Natural killer cell (primary cell): ENCODE data around the gene TRIM38. TPM values are rescaled to one million over a fixed set of nuclear protein-coding genes. Genes with fewer than 3 reads are reported as not detected.

Experiments used
- ATAC-seq, 3 donors: fragments of 150-1000 bp in 2 of 3; fragments of 200-7000 bp in 1 of 3; cut with Tn5 transposase; 1 replicate in 1 of 3; 2 replicates in 2 of 3; pipeline ENCODE4 v1.10.0; 2021; ENCODE audit warnings: mild to moderate bottlenecking in 2 of 3, moderate library complexity in 2 of 3
- DNase-seq, 2 donors: peaks; one replicate each; pipeline versions ENCODE4 v3.0.0 to v3.0.0-alpha.2; 2013 to 2021; ENCODE audit warnings: mixed read lengths in 1 of 2
- H3K27ac ChIP-seq: one replicate; pipeline ENCODE4 v1.5.1; 2013; ENCODE audit warnings: mild to moderate bottlenecking, low read length
- H3K27me3 ChIP-seq: one replicate; pipeline ENCODE4 v1.6.1; 2013; ENCODE audit warnings: low read length; ENCODE audit not compliant: control insufficient read depth, insufficient read depth
- H3K36me3 ChIP-seq: one replicate; pipeline ENCODE4 v1.6.1; 2013; ENCODE audit warnings: low read length; ENCODE audit not compliant: control insufficient read depth, insufficient read depth
- H3K4me1 ChIP-seq: one replicate; pipeline ENCODE4 v1.6.1; 2013; ENCODE audit warnings: low read length; ENCODE audit not compliant: control insufficient read depth, insufficient read depth
- H3K4me3 ChIP-seq: one replicate; pipeline ENCODE4 v1.5.1; 2013; ENCODE audit warnings: low read length
- H3K9me3 ChIP-seq: one replicate; pipeline ENCODE4 v1.6.1; 2013; ENCODE audit warnings: low read length; ENCODE audit not compliant: control insufficient read depth, insufficient read depth
- H3K27ac Mint-ChIP-seq, 2 donors: one replicate each; pipeline ENCODE4 v1.8.0; 2022; ENCODE audit warnings: mild to moderate bottlenecking in 2 of 2, mixed read lengths in 2 of 2, moderate library complexity in 1 of 2
- H3K27me3 Mint-ChIP-seq, 2 donors: one replicate each; pipeline ENCODE4 v1.8.0; 2022; ENCODE audit warnings: low read depth in 2 of 2, mixed read lengths in 2 of 2
- H3K36me3 Mint-ChIP-seq: one replicate; pipeline ENCODE4 v1.8.0; 2022; ENCODE audit warnings: mixed read lengths
- H3K4me1 Mint-ChIP-seq, 2 donors: one replicate each; pipeline ENCODE4 v1.8.0; 2022; ENCODE audit warnings: mixed read lengths in 2 of 2
- H3K4me3 Mint-ChIP-seq: one replicate; pipeline ENCODE4 v1.8.0; 2022; ENCODE audit warnings: mild to moderate bottlenecking, moderate library complexity, mixed read lengths
- H3K9me3 Mint-ChIP-seq, 2 donors: one replicate each; pipeline ENCODE4 v1.8.0; 2022; ENCODE audit warnings: mixed read lengths in 2 of 2
- whole genome bisulfite sequencing: methylation state at CpG from one replicate; pipeline ENCODE4 v1.1.7; 2013; ENCODE audit warnings: missing lambda C conversion rate; ENCODE audit not compliant: insufficient coverage; 5-methylcytosine and 5-hydroxymethylcytosine counted together
- intact Hi-C: fragments of 100-400 bp; cut with micrococcal nuclease; formaldehyde crosslinking; loops from one replicate; pipeline ENCODE4 v1.14.2; 2022
- total RNA-seq, 4 donors: library from RNA; stranded (reverse); fragments of 120-200 nt in 1 of 4; gene quantifications; one replicate each; pipeline versions ENCODE4 v1.2.3 to v1.2.4, GENCODE V29; 2013 to 2022
- TF ChIP-seq, protein P1 (sequence below): fragments of 200-600 bp; IDR thresholded peaks from one replicate; pipeline ENCODE4 v1.8.0; 2022; ENCODE audit warnings: antibody characterized with exemption

TRIM38 gene
- total RNA-seq, 3 donors from 2014 or later (not counting 1 experiment from before 2014, with no cell fraction given), result 25.5 to 30.5 (median 27.1) TPM

DNA sequence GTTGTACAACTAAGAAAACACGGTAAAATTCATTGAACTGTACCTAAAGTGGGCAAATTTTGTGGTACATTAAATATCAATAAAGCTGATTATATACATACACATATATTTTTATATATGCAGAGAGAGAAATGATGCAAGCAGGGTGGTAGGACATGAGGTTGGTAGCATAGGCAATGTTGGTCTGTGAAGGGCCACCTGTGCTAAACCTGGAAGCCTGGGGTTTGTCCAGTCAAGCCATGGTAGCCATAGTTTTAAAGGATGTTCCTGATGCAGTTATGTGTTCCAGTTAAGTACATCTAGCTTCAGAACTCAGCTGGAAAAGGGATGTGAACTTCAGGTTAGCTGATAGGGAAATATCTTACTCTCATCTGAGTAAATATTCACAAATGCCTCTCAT lies 60.1 kb downstream of the TRIM38 start:
- no peak for DNase-seq
- Mint-ChIP-seq H3K36me3 (no peaks in the 10 kb centered on the region), H3K27ac (peak overlapping the region; percentile 97 to 100), H3K4me3 (peak overlapping the region; percentile 98), H3K9me3 (no peaks in the 10 kb centered on the region), H3K27me3 (peaks cover 0 to 2% of the 10 kb centered on the region in 2 donors), H3K4me1 (peaks cover 51 to 53% of the 10 kb centered on the region in 2 donors)
- no peak overlapping the region for H3K4me3 ChIP-seq
- WGBS, result no CpG with 5 or more reads among the region's 1 CpG
- intact Hi-C loops, result loop anchor here (10.0 kb wide), 5 partner anchors 172 to 1872 kb away; partner anchors contain the start of gene ZNF184
- ATAC-seq, result no peak
- TF ChIP-seq, protein P1, sequence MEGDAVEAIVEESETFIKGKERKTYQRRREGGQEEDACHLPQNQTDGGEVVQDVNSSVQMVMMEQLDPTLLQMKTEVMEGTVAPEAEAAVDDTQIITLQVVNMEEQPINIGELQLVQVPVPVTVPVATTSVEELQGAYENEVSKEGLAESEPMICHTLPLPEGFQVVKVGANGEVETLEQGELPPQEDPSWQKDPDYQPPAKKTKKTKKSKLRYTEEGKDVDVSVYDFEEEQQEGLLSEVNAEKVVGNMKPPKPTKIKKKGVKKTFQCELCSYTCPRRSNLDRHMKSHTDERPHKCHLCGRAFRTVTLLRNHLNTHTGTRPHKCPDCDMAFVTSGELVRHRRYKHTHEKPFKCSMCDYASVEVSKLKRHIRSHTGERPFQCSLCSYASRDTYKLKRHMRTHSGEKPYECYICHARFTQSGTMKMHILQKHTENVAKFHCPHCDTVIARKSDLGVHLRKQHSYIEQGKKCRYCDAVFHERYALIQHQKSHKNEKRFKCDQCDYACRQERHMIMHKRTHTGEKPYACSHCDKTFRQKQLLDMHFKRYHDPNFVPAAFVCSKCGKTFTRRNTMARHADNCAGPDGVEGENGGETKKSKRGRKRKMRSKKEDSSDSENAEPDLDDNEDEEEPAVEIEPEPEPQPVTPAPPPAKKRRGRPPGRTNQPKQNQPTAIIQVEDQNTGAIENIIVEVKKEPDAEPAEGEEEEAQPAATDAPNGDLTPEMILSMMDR, result no peak
- peaks cover 31% of the 10 kb centered on the region for H3K4me1 ChIP-seq
- H3K9me3 ChIP-seq, result no peaks in the 10 kb centered on the region
- H3K36me3 ChIP-seq, result no peaks in the 10 kb centered on the region
- H3K27ac ChIP-seq, result no peak overlapping the region
- no peaks in the 10 kb centered on the region for H3K27me3 ChIP-seq

DNA sequence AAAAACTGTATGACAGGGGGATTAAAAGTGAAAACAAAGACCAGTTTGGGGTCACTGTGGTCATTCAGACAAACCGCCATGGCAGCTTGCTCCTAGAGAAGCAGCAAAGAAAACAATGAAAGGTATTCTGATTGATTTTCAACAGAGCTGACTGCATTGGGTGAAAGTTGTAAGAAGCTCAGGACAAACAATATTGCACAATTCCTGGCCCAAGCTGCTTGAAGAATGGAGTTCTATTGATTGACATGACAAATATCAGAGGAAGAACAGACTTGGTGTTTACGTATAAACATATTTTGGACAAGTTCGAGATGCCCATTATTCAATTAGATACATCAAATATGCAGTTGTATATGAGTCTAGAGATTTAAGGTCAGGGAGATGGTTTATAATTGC lies 62.0 kb downstream of the TRIM38 start:
- Mint-ChIP-seq H3K27me3 (peaks cover 0 to 2% of the 10 kb centered on the region in 2 donors), H3K27ac (peak overlapping the region; percentile 97 to 100), H3K36me3 (no peaks in the 10 kb centered on the region), H3K4me3 (peak overlapping the region; percentile 40), H3K9me3 (no peaks in the 10 kb centered on the region), H3K4me1 (peaks cover 51 to 53% of the 10 kb centered on the region in 2 donors)
- Histone ChIP-seq H3K36me3 (no peaks in the 10 kb centered on the region), H3K4me1 (peaks cover 30% of the 10 kb centered on the region), H3K9me3 (no peaks in the 10 kb centered on the region), H3K27ac (no peak overlapping the region), H3K4me3 (no peak overlapping the region), H3K27me3 (no peaks in the 10 kb centered on the region)
- DNase-seq, result no peak
- intact Hi-C loops, result loop anchor here (5.0 to 10.0 kb wide), 6 partner anchors 170 to 1870 kb away; partner anchors contain the start of gene ZNF184
- TF ChIP-seq, protein P1, result no peak
- no peak for ATAC-seq
- 97% methylated on average over 1 of the region's 3 CpGs for WGBS

DNA sequence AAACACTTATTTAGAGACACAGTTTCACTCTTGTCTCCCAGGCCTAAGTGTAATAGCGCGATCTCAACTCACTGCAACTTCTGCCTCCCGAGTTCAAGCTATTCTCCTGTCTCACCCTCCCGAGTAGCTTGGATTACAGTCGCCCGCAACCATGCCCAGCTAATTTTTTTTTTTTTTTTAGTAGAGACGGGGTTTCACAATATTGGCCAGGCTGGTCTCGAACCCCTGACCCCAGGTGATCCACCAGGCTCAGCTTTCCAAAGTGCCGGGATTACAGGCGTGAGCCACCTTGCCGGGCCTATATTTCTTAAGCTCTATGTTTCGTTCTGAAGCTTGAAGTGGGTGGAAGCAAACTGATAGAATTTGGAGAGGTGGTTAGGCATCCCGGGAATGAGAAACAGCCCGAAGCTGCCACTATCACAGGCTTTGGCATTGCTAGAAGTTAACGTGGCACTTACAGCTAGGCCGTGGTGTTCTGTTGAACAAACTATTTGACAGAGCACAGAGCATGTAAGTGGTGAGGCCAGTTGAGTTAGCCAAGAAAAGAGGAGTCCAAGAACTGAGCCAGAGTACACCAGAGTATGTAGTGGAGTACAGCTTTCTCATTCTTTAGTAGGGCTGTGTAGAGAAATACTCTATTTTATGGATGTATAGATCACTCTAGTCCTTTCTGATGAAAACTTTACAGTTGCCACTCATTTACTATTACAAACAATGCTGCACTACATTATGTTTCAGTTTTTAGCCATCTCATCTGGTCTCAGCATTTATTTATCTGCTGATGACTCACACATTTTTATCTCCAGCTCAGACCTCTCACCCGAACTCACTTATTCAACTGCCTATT lies 62.7 kb downstream of the TRIM38 start:
- Mint-ChIP-seq H3K4me1 (peaks cover 45 to 49% of the 10 kb centered on the region in 2 donors), H3K9me3 (no peaks in the 10 kb centered on the region), H3K27me3 (peaks cover 0 to 2% of the 10 kb centered on the region in 2 donors), H3K27ac (peak overlapping the region; percentile 99 to 100), H3K36me3 (no peaks in the 10 kb centered on the region), H3K4me3 (peak overlapping the region; percentile 87)
- no peaks in the 10 kb centered on the region for H3K36me3 ChIP-seq
- H3K9me3 ChIP-seq, result no peaks in the 10 kb centered on the region
- H3K4me3 ChIP-seq, result no peak overlapping the region
- TF ChIP-seq, protein P1, result no peak
- H3K4me1 ChIP-seq, result peaks cover 27% of the 10 kb centered on the region
- H3K27me3 ChIP-seq, result no peaks in the 10 kb centered on the region
- ATAC-seq, result no peak
- peak overlapping the region; percentile 96 for H3K27ac ChIP-seq
- intact Hi-C loops, result loop anchor here (5.0 to 10.0 kb wide), 6 partner anchors 170 to 1870 kb away; partner anchors contain the start of gene ZNF184
- peak in 1 of 2 donors; percentile 49 for DNase-seq
- WGBS, result 93% methylated on average over 17 of the region's 17 CpGs
